GM10266 (cell line): ENCODE results near the gene ETV5.
A peak's percentile ranks its signal among the peaks of the same experiment; 100 is the strongest.

Experiments
- DNase-seq: peaks from one replicate; pipeline ENCODE4 v3.0.0; 2012; ENCODE audit errors: extremely low spot score
- CTCF ChIP-seq: IDR thresholded peaks from 2 replicates; pipeline ENCODE4 v1.5.1; 2012; ENCODE audit warnings: mild to moderate bottlenecking, low read depth; ENCODE audit not compliant: control insufficient read depth, insufficient read depth; ENCODE audit errors: missing control alignments

Gene ETV5

DNA sequence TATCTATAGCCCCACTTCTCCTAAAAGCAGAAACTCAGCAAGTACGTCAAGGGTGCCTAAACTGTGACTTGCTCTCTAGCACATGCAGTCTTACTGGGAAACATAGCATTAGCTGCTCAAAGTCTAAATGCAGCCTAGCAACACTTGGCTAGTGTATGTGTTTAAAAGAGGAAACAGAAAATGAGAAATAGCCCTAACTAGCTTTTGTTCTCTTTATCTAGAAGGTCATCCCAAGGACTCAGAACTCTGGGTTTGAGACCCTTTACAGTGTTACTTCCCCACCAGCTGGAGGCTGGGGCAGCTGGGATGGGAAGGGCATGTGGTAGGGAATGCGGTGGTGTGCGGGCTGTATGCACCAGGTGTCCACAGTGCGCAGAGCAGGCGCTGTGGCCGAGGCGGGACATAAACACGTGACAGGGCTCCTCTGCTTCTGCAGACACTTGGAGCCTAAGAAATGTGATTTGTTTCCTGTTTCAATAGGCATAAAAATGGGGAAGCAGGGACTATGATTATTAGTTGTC, 13.3 kb downstream of the ETV5 start:
- TF ChIP-seq CTCF = no peak
- DNase-seq = no peak

DNA sequence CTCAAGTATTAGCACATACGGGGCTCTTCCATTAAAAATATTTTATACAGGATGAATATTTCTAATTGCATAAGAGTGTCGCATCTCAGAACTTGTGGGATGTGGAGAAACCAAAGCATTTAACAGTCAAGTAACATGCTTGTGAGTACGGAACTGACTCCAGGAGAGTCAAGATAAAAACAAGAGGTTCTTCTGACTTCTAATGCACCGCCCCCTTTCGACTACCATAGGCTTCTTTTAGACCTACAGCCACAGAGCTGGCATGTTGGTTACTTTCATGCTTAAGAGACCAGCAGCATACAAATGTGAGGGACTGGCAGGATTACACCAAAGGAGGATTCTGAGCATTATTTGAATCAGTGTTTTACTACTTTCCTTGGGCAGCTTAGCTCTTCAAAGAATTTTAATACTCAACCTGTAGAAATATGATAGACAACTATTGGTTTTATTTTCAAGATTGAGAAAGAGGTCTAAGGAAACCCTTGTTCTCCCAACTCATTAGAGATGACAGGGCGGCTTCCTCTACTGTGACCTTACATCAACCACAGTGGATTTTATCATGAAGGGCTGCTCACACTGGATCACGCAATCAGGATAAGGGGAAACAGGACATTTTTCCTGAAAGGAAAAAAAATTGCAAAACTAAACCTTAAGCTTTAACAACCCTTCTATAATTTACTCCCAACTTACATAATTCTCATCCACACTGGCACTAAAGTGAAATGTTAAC, 14.0 kb downstream of the ETV5 start:
- no peak for TF ChIP-seq CTCF

GRCh38 chr3:186094271-186094670, 14.6 kb downstream of the ETV5 start:
- DNase-seq = no peak
- TF ChIP-seq CTCF = no peak

More for the DNA sequence above, 14.0 kb downstream of the ETV5 start:
- no peak for DNase-seq

DNA sequence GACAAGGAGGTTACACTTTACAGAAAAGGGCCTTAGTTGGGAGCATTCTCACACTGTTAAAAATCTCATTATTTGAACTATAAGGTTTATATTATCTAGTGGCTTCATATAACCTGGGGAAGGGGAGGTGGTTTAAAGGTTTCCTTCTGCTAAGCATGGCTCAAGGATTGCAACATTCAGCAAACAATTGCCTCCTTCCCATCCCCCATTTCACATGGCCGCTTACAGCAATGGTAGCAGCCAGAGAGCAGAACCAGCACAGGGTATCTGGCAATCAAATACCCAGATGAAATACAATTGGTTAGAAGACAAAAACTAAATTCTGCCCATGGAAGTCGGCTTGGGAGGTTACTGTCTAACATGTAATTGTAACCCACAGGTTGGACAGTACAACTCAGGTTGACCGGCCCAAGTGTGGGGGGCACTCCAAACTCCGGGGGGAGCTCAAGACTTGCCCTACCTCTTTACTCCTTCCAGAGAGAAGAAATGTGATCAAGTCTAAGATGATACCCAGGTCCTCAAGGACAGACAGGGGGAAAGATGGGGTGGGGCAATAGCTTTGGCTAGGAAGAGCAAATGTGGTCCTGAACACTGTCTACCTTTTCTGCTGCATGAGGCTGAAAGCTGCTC, 15.5 kb downstream of the ETV5 start:
- no peak for DNase-seq
- TF ChIP-seq CTCF = peak; percentile 21

GRCh38 chr3:186092360-186093070, 16.4 kb downstream of the ETV5 start:
- no peak for DNase-seq

GRCh38 chr3:186090901-186091300, 18.0 kb downstream of the ETV5 start:
- no peak for DNase-seq
- no peak for TF ChIP-seq CTCF

More at GRCh38 chr3:186092360-186093070, 16.4 kb downstream of the ETV5 start:
- TF ChIP-seq CTCF = no peak
